GM12892 (cell line): ENCODE measurements around the gene XAGE3.
"Not testable (repeated sequence)": the region's sequence is repeated elsewhere in the genome, so short reads cannot be mapped to it uniquely, and the experiment has no call there.

Experiments
- POLR2A ChIP-seq: IDR thresholded peaks from 2 replicates; pipeline ENCODE4 v1.6.1; 2011; ENCODE audit warnings: low read depth, low read length, control low read depth
- POLR2AphosphoS5 ChIP-seq: IDR thresholded peaks from 2 replicates; pipeline ENCODE4 v1.6.1; 2011; ENCODE audit warnings: low read depth, low read length, control low read depth

DNA sequence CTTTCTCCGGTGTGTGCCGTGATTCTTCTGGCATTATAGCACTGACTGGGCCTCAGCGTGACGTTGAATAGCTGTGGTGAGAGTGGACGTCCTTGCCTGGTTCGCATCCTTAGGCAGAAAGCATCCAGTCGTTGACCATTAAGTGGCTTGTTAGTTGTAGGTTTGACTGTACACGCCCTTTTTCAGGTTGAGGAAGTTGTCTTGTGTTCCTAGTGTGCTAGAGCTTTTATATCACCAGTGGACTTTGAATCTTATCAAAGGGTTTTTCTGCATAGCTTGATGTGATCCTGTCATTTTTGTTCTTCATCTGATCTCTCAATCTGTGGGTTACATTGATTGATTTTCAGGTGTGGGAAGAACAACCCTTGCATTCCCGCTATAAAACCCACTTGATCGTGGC, 37.6 kb upstream of the XAGE3 start:
- TF ChIP-seq POLR2A, POLR2AphosphoS5: not testable (repeated sequence)
